GM12891 (cell line): ENCODE data around the gene NEDD8.

Source experiments
- POLR2A ChIP-seq: IDR thresholded peaks from 2 replicates; pipeline ENCODE4 v1.6.1; 2011; ENCODE audit warnings: low read depth, low read length, control low read depth
- POLR2AphosphoS5 ChIP-seq: IDR thresholded peaks from 2 replicates; pipeline ENCODE4 v1.6.1; 2011; ENCODE audit warnings: low read depth, low read length, control low read depth
- TAF1 ChIP-seq: IDR thresholded peaks from 2 replicates; pipeline ENCODE4 v1.6.1; 2011; ENCODE audit warnings: low read depth, low read length, control low read depth

GRCh38 chr14:24192933-24193332 lies 39.2 kb downstream of the NEDD8 start:
- TF ChIP-seq POLR2AphosphoS5 (no peak), POLR2A (no peak), TAF1 (no peak)
